ENCODE results near the gene GRK2. TPM values are rescaled to one million over a fixed set of nuclear protein-coding genes. Genes with fewer than 3 reads are reported as not detected.

The GRK2 gene
- total and polyA plus RNA-seq, 2 donors (not counting 3 experiments of a cell fraction or from before 2014, with no cell fraction given), result 57.9 to 62.3 TPM

DNA sequence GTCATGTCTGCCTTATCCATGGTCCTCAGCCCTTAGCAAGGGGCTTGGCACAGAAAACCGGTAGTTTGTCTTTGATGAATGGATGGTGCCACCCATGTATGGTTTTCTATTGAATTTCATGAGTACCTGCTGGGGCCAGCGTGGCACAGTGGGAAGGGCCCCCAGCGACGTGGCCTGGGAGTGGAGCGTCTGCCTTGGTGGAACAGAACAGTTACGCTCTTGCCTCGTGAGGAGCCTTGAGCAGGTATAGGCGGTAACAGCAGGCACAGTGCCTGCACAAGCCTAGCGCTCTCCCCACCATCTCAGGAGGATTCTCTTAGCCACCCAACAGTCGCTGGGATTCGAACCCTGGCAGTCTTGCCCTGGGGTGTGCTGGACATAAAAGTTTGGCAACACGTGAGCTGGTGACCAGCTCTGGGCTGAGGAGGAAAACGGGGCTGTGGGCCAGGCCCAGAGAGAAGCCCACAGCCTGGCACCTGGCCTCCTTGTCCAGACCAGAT lies 34.0 kb downstream of the GRK2 start:
- H3K4me1 ChIP-seq (ENCODE audit: control insufficient read depth, extremely low read depth, insufficient read depth, low read length), result peaks cover 3% of the 10 kb centered on the region
- FAIRE-seq, result no peak
- H2AFZ ChIP-seq (ENCODE audit: low read depth, low read length), result no peak overlapping the region
- no peaks in the 10 kb centered on the region for H3K27me3 ChIP-seq (ENCODE audit: control insufficient read depth in 2 of 2, insufficient read depth in 2 of 2, low read length in 2 of 2)
- no peak overlapping the region for H3K4me3 ChIP-seq (replicated peaks in 1 of 3; ENCODE audit: insufficient read depth in 1 of 3, low read depth in 1 of 3, low read length in 3 of 3)
- H3K36me3 ChIP-seq (ENCODE audit: control insufficient read depth in 2 of 2, extremely low read depth in 1 of 2, insufficient read depth in 2 of 2, low read length in 2 of 2), result peaks cover 0 to 27% of the 10 kb centered on the region in 2 experiments
- H3K9me1 ChIP-seq (replicated peaks; ENCODE audit: control insufficient read depth, extremely low read depth, insufficient read depth, low read length), result no peaks in the 10 kb centered on the region
- POLR2A ChIA-PET, result no interaction called here
- H3K4me2 ChIP-seq (ENCODE audit: insufficient read depth, low read length), result no peak overlapping the region
- H3K9ac ChIP-seq (replicated peaks; ENCODE audit: extremely low read depth, insufficient read depth, low read length), result no peak overlapping the region
- no peak for TF ChIP-seq FOS (IDR thresholded peaks at IDR 0.05; ENCODE audit: borderline replicate concordance, insufficient read depth, low read length)
- no peak for TF ChIP-seq CTCF (IDR thresholded peaks at IDR 0.05; ENCODE audit: extremely low read depth in 1 of 2, insufficient read depth in 1 of 2, low read depth in 1 of 2, low read length in 2 of 2)
- no peak for TF ChIP-seq POLR2AphosphoS5 (IDR thresholded peaks at IDR 0.05; ENCODE audit: insufficient read depth, low read depth, low read length)
- intact Hi-C loops (cut with micrococcal nuclease) (no loop called here), dilution Hi-C loops (cut with MboI; ENCODE audit: extremely low pct_ligation_motif_present, low sequenced_read_pairs) (no loop called here)
- H3K79me2 ChIP-seq (ENCODE audit: control insufficient read depth, insufficient read depth, low read length), result peaks cover 11% of the 10 kb centered on the region
- H4K20me1 ChIP-seq (replicated peaks; ENCODE audit: control insufficient read depth, extremely low read depth, insufficient read depth, low read length), result no peaks in the 10 kb centered on the region
- CTCF ChIA-PET, result interaction anchor here (0.5 to 1.0 kb wide), 2 partner anchors 9 to 82 kb away, joined by 4 read pairs; no protein-coding TSS in a partner anchor
- no peak overlapping the region for H3K27ac ChIP-seq (ENCODE audit: insufficient read depth, low read depth, low read length)
- BruUV-seq (replicated peaks), result no TSS peak
- H3K9me3 ChIP-seq (replicated peaks; ENCODE audit: control insufficient read depth, insufficient read depth, low read length), result no peaks in the 10 kb centered on the region
- no peak for DNase-seq (ENCODE audit: low read depth, low spot score)

DNA sequence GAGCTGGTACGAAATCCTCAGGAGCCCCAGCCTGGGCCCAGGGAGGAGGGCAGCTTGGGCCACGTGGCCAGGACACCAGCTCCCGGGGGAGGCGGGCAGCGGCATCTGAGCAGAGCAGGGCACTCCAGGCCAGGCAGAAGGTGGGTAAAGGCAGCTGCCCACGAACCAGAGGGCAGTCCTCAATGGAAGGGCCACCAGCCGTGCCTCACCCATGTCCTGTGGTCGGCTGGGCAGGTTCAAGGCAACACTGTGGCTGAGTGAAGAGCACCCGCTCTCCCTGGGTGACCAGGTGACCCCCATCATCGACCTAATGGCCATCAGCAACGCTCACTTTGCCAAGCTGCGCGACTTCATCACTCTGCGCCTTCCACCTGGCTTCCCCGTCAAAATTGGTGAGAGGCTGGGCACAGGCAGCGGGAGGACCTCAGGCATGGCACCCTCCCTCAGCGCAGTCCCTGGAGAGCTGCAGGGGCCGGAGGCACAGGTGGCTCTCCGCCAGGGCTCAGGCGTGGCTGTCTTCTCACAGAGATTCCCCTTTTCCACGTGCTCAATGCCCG lies 34.6 kb downstream of the GRK2 start:
- Histone ChIP-seq H3K79me2 (ENCODE audit: control insufficient read depth, insufficient read depth, low read length) (peaks cover 8% of the 10 kb centered on the region), H3K4me2 (ENCODE audit: insufficient read depth, low read length) (no peak overlapping the region), H4K20me1 (replicated peaks; ENCODE audit: control insufficient read depth, extremely low read depth, insufficient read depth, low read length) (no peaks in the 10 kb centered on the region), H3K4me1 (ENCODE audit: control insufficient read depth, extremely low read depth, insufficient read depth, low read length) (peaks cover 3% of the 10 kb centered on the region), H2AFZ (ENCODE audit: low read depth, low read length) (no peak overlapping the region), H3K27ac (ENCODE audit: insufficient read depth, low read depth, low read length) (no peak overlapping the region), H3K27me3 (ENCODE audit: control insufficient read depth in 2 of 2, insufficient read depth in 2 of 2, low read length in 2 of 2) (no peaks in the 10 kb centered on the region), H3K9me1 (replicated peaks; ENCODE audit: control insufficient read depth, extremely low read depth, insufficient read depth, low read length) (no peaks in the 10 kb centered on the region), H3K36me3 (ENCODE audit: control insufficient read depth in 2 of 2, extremely low read depth in 1 of 2, insufficient read depth in 2 of 2, low read length in 2 of 2) (peaks cover 0 to 27% of the 10 kb centered on the region in 2 experiments), H3K4me3 (replicated peaks in 1 of 3; ENCODE audit: insufficient read depth in 1 of 3, low read depth in 1 of 3, low read length in 3 of 3) (no peak overlapping the region), H3K9ac (replicated peaks; ENCODE audit: extremely low read depth, insufficient read depth, low read length) (no peak overlapping the region), H3K9me3 (replicated peaks; ENCODE audit: control insufficient read depth, insufficient read depth, low read length) (no peaks in the 10 kb centered on the region)
- ChIA-PET POLR2A (no interaction called here), CTCF (interaction anchor here (0.5 to 3.1 kb wide), 3 partner anchors 10 to 82 kb away, joined by 4 to 18 read pairs (median 4); no protein-coding TSS in a partner anchor)
- FAIRE-seq, result no peak
- intact Hi-C loops (cut with micrococcal nuclease) (no loop called here), dilution Hi-C loops (cut with MboI; ENCODE audit: extremely low pct_ligation_motif_present, low sequenced_read_pairs) (no loop called here)
- TF ChIP-seq MAX (IDR thresholded peaks at IDR 0.05; ENCODE audit: insufficient read depth, insufficient read length), result no peak
- no peak for TF ChIP-seq CTCF (IDR thresholded peaks at IDR 0.05; ENCODE audit: extremely low read depth in 1 of 2, insufficient read depth in 1 of 2, low read depth in 1 of 2, low read length in 2 of 2)
- TF ChIP-seq FOS (IDR thresholded peaks at IDR 0.05; ENCODE audit: borderline replicate concordance, insufficient read depth, low read length), result no peak
- no peak for TF ChIP-seq POLR2A (IDR thresholded peaks at IDR 0.05; ENCODE audit: low read depth, low read length)
- no peak for TF ChIP-seq JUN (IDR thresholded peaks at IDR 0.05; ENCODE audit: borderline replicate concordance, insufficient read depth, insufficient read length, low read depth)
- TF ChIP-seq POLR2AphosphoS5 (IDR thresholded peaks at IDR 0.05; ENCODE audit: insufficient read depth, low read depth, low read length), result no peak
- TF ChIP-seq EZH2 (IDR thresholded peaks at IDR 0.05; ENCODE audit: borderline replicate concordance, low read depth, low read length, severe bottlenecking), result no peak
- no peak for TF ChIP-seq GATA2 (IDR thresholded peaks at IDR 0.05; ENCODE audit: insufficient read depth, insufficient read length, low read depth, low read length)
- no peak for TF ChIP-seq MYC (IDR thresholded peaks at IDR 0.05; ENCODE audit: low read depth, low read length)
- BruUV-seq (replicated peaks), result no TSS peak
- DNase-seq (ENCODE audit: low read depth, low spot score), result no peak
